HepG2 (cell line): ENCODE measurements around the gene KCTD15. TPM values are rescaled to one million over a fixed set of nuclear protein-coding genes. Genes with fewer than 3 reads are reported as not detected.

Experiments used
- ATAC-seq: fragments of 200-7000 bp; cut with Tn5 transposase; 3 replicates; pipeline ENCODE4 v1.9.1; 2020; ENCODE audit warnings: mild to moderate bottlenecking, moderate library complexity
- BruUV-seq: library from RNA; stranded (reverse); fragments of 400-500 nt; replicated peaks from 2 replicates; lab custom pipeline; 2021; lab: Mats Ljungman, UMichigan
- CTCF ChIA-PET: fragments of 300-600 bp; formaldehyde crosslinking; extraction: SDS; loops from one replicate; lab custom pipeline; 2021; ENCODE audit warnings: low total read pairs, inconsistent platforms, low intra/inter-chr PET ratio; lab: Yijun Ruan, JAX
- POLR2A ChIA-PET: fragments of 350-600 bp; sonication (Branson Sonifier 250); formaldehyde crosslinking; loops from one replicate; lab custom pipeline; 2020; ENCODE audit warnings: antibody characterized with exemption, inconsistent platforms; lab: Yijun Ruan, JAX
- DNase-seq: peaks from one replicate; pipeline ENCODE4 v3.0.0-alpha.2; 2015; ENCODE audit warnings: low spot score
- FAIRE-seq: peaks from 3 replicates; lab custom pipeline; 2011; peaks lifted over from hg19 to GRCh38; lab: Jason Lieb, UNC
- H2AFZ ChIP-seq: one replicate; pipeline ENCODE4 v1.6.1; 2011; ENCODE audit warnings: low read length, inconsistent platforms
- H3K27ac ChIP-seq: fragments of 300-600 bp; 3 replicates; pipeline ENCODE4 v1.8.0; 2011; ENCODE audit warnings: mixed run types, mild to moderate bottlenecking, mixed read lengths, low read length, inconsistent platforms; ENCODE audit not compliant: insufficient read depth; ENCODE audit errors: extremely low read length
- H3K27me3 ChIP-seq, 2 experiments: fragments of 200-600 bp in 1 of 2; 2 replicates in 1 of 2; 3 replicates in 1 of 2; pipeline versions ENCODE4 v1.6.0 to v1.8.0; 2011; ENCODE audit warnings: low read length in 2 of 2, mild to moderate bottlenecking in 2 of 2, moderate library complexity in 2 of 2, inconsistent platforms in 1 of 2; ENCODE audit not compliant: insufficient read depth in 2 of 2, control insufficient read depth in 1 of 2
- H3K36me3 ChIP-seq, 2 experiments: fragments of 200-600 bp in 1 of 2; replicated peaks in 1 of 2; 2 replicates in 1 of 2; 3 replicates in 1 of 2; pipeline versions ENCODE4 v1.5.1 to v1.8.0; 2011; ENCODE audit warnings: low read length in 2 of 2, inconsistent platforms in 1 of 2; ENCODE audit not compliant: insufficient read depth in 2 of 2, control insufficient read depth in 1 of 2
- H3K4me1 ChIP-seq: 2 replicates; pipeline ENCODE4 v1.5.1; 2012; ENCODE audit warnings: low read length, inconsistent platforms; ENCODE audit not compliant: insufficient read depth
- H3K4me2 ChIP-seq: 2 replicates; pipeline ENCODE4 v1.6.0; 2011; ENCODE audit warnings: low read depth, low read length, inconsistent platforms
- H3K4me3 ChIP-seq, 3 experiments: fragments of 200-600 bp in 1 of 3; sonication (generic), shearing (Covaris generic) in 1 of 3; replicated peaks in 1 of 3; 2 replicates each; pipeline ENCODE4 v1.5.1; 2011 to 2016; ENCODE audit warnings: low read length in 3 of 3, inconsistent platforms in 2 of 3, low read depth in 2 of 3, mild to moderate bottlenecking in 2 of 3, control low read depth in 1 of 3, mixed read lengths in 1 of 3; ENCODE audit not compliant: insufficient read depth in 1 of 3
- H3K79me2 ChIP-seq: one replicate; pipeline ENCODE4 v1.6.1; 2011; ENCODE audit warnings: low read length, inconsistent platforms; ENCODE audit not compliant: insufficient read depth
- H3K9ac ChIP-seq: 2 replicates; pipeline ENCODE4 v1.6.0; 2011; ENCODE audit warnings: mild to moderate bottlenecking, low read depth, low read length, inconsistent platforms; ENCODE audit not compliant: insufficient read depth
- H3K9me3 ChIP-seq: 2 replicates; pipeline ENCODE4 v1.5.1; 2012; ENCODE audit warnings: mild to moderate bottlenecking, low read length
- H4K20me1 ChIP-seq: 2 replicates; pipeline ENCODE4 v1.6.0; 2011; ENCODE audit warnings: inconsistent platforms, mild to moderate bottlenecking, low read length, moderate library complexity; ENCODE audit not compliant: insufficient read depth
- CBX2 ChIP-seq, 2 experiments: fragments of 200-600 bp in 1 of 2; sonication (generic); formaldehyde crosslinking in 1 of 2; IDR thresholded peaks; 2 replicates each; pipeline versions ENCODE4 v1.7.0 to v1.8.1; 2018 to 2022; ENCODE audit warnings: low read depth in 2 of 2, low read length in 1 of 2, mild to moderate bottlenecking in 1 of 2, missing genetic modification reagents in 1 of 2
- CSRNP2 ChIP-seq: sonication (generic); formaldehyde crosslinking; conservative IDR thresholded peaks from 2 replicates; pipeline ENCODE4 v1.8.0; 2022; ENCODE audit warnings: low read depth, missing genetic modification reagents
- FOXK1 ChIP-seq: sonication (generic); formaldehyde crosslinking; IDR thresholded peaks from 2 replicates; pipeline ENCODE4 v1.4.0; 2020; ENCODE audit warnings: low read depth, missing genetic modification reagents, borderline replicate concordance
- GABPA ChIP-seq, 2 experiments: IDR thresholded peaks; 2 replicates each; pipeline ENCODE4 v1.6.1; 2011 to 2016; ENCODE audit warnings: low read depth in 2 of 2, low read length in 1 of 2, missing biosample characterization in 1 of 2, missing genetic modification characterization in 1 of 2
- PCBP2 ChIP-seq: fragments of 200-400 bp; formaldehyde crosslinking; optimal IDR thresholded peaks from 2 replicates; pipeline ENCODE3; 2018; ENCODE audit warnings: low read length, low read depth; ENCODE audit not compliant: poor library complexity, severe bottlenecking
- RFX3 ChIP-seq: IDR thresholded peaks from 2 replicates; pipeline ENCODE4 v1.6.1; 2016; ENCODE audit warnings: missing biosample characterization, missing genetic modification reagents
- WGBS: methylation state at CpG from one replicate; pipeline ENCODE4 v1.1.6; 2017; ENCODE audit warnings: low lambda C conversion rate; 5-methylcytosine and 5-hydroxymethylcytosine counted together
- in situ Hi-C: cut with HindIII; loops from 2 replicates; pipeline ENCODE4 v1.10.0; 2017; ENCODE audit warnings: low pct_unique_long_range_greater_than_20kb; ENCODE audit not compliant: extremely low pct_ligation_motif_present
- intact Hi-C: fragments of 100-400 bp; cut with micrococcal nuclease; formaldehyde crosslinking; loops from one replicate; pipeline ENCODE4 v1.10.0; 2022; ENCODE audit not compliant: unreplicated experiment
- polyA plus RNA-seq, 8 experiments: library from polyadenylated mRNA; depleted of rRNA in 3 of 8; stranded (reverse) in 7 of 8; unstranded in 1 of 8; fragments of >200 nt; fragmentation: Illumina TruSeq in 4 of 8; extraction: Trizol in 4 of 8; gene quantifications; 2 replicates each; pipeline versions ENCODE4 v1.2.1 to v1.2.3, GENCODE V29; 2011 to 2016; ENCODE audit warnings: low read depth in 4 of 8, missing spikeins in 1 of 8, mixed read lengths in 1 of 8; ENCODE audit not compliant: insufficient read depth in 1 of 8
- total RNA-seq, 5 experiments: library from RNA; depleted of rRNA; stranded (reverse); fragments of >200 nt; fragmentation: Illumina TruSeq; extraction: Trizol; gene quantifications; 2 replicates each; pipeline ENCODE4 v1.2.3, GENCODE V29; 2016; ENCODE audit warnings: low read depth in 1 of 5
- TF ChIP-seq, protein P1 (sequence below): sonication (generic); formaldehyde crosslinking; IDR thresholded peaks from one replicate; pipeline ENCODE4 v1.5.1; 2020; ENCODE audit warnings: mild to moderate bottlenecking, missing genetic modification reagents; ENCODE audit errors: not compliant biosample characterization

KCTD15 gene
- total and polyA plus RNA-seq, 2 of the 13 experiments (the other 11 are each of a cell fraction or from before 2014, with no cell fraction given), result 13.2 to 16.7 TPM

- Histone ChIP-seq H3K79me2 (no peaks in the 10 kb centered on the region), H3K4me1 (peaks cover 5% of the 10 kb centered on the region; the same call in 1 of the 2 replicates), H3K4me3 (no peak overlapping the region), H3K9ac (no peak overlapping the region), H3K27me3 (peaks cover 0 to 11% of the 10 kb centered on the region in 2 experiments; a peak in 3 of 5 replicates), H3K27ac (no peak overlapping the region), H2AFZ (no peak overlapping the region), H3K9me3 (no peaks in the 10 kb centered on the region), H4K20me1 (no peaks in the 10 kb centered on the region), H3K36me3 (no peaks in the 10 kb centered on the region), H3K4me2 (no peak overlapping the region)
- POLR2A ChIA-PET, result no interaction called here
- intact Hi-C loops (no loop called here), in situ Hi-C loops (no loop called here)
- no peak for ATAC-seq
- 9% methylated on average over 6 of the region's 6 CpGs for WGBS
- CTCF ChIA-PET, result no interaction called here
- TF ChIP-seq PCBP2 (no peak), CBX2 (IDR thresholded peaks at IDR 0.05; ENCODE audit: low read depth, low read length) (no peak), CBX2 (CRISPR knock-in tag; IDR thresholded peaks at IDR 0.05; ENCODE audit: low read depth) (no peak), RFX3 (no peak), FOXK1 (CRISPR knock-in tag) (no peak), CSRNP2 (CRISPR knock-in tag) (no peak), GABPA (IDR thresholded peaks at IDR 0.05; ENCODE audit: low read depth, low read length) (no peak), GABPA (CRISPR knock-in tag; IDR thresholded peaks at IDR 0.05; ENCODE audit: low read depth) (no peak)
- TF ChIP-seq, protein P1, sequence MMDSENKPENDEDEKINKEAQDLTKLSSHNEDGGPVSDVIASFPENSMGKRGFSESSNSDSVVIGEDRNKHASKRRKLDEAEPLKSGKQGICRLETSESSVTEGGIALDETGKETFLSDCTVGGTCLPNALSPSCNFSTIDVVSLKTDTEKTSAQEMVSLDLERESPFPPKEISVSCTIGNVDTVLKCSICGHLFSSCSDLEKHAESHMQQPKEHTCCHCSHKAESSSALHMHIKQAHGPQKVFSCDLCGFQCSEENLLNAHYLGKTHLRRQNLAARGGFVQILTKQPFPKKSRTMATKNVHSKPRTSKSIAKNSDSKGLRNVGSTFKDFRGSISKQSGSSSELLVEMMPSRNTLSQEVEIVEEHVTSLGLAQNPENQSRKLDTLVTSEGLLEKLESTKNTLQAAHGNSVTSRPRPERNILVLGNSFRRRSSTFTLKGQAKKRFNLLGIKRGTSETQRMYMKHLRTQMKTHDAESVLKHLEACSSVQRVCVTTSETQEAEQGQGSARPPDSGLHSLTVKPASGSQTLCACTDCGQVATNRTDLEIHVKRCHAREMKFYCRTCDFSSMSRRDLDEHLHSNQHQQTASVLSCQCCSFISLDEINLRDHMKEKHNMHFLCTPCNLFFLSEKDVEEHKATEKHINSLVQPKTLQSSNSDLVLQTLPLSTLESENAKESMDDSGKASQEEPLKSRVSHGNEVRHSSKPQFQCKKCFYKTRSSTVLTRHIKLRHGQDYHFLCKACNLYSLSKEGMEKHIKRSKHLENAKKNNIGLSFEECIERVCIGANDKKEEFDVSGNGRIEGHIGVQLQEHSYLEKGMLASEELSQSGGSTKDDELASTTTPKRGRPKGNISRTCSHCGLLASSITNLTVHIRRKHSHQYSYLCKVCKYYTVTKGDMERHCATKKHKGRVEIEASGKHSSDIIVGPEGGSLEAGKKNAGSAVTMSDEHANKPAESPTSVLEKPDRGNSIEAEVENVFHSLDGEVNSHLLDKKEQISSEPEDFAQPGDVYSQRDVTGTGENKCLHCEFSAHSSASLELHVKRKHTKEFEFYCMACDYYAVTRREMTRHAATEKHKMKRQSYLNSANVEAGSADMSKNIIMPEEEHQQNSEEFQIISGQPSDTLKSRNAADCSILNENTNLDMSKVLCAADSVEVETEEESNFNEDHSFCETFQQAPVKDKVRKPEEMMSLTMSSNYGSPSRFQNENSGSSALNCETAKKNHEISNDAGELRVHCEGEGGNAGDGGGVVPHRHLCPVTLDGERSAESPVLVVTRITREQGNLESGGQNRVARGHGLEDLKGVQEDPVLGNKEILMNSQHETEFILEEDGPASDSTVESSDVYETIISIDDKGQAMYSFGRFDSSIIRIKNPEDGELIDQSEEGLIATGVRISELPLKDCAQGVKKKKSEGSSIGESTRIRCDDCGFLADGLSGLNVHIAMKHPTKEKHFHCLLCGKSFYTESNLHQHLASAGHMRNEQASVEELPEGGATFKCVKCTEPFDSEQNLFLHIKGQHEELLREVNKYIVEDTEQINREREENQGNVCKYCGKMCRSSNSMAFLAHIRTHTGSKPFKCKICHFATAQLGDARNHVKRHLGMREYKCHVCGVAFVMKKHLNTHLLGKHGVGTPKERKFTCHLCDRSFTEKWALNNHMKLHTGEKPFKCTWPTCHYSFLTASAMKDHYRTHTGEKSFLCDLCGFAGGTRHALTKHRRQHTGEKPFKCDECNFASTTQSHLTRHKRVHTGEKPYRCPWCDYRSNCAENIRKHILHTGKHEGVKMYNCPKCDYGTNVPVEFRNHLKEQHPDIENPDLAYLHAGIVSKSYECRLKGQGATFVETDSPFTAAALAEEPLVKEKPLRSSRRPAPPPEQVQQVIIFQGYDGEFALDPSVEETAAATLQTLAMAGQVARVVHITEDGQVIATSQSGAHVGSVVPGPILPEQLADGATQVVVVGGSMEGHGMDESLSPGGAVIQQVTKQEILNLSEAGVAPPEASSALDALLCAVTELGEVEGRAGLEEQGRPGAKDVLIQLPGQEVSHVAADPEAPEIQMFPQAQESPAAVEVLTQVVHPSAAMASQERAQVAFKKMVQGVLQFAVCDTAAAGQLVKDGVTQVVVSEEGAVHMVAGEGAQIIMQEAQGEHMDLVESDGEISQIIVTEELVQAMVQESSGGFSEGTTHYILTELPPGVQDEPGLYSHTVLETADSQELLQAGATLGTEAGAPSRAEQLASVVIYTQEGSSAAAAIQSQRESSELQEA (CRISPR knock-in tag), result no peak
- FAIRE-seq, result no peak
- no peak for DNase-seq
- BruUV-seq, result no TSS peak
These were observed 28.9 kb downstream of the KCTD15 start for GRCh38 chr19:33825556-33825955.
